Activated CD8-positive, alpha-beta memory T cell treated with anti-CD3 and anti-CD28 coated beads for 48 hours (primary cell): ENCODE results near the gene KCTD1.

ENCODE experiments used
- DNase-seq, 3 experiments: peaks; one replicate each; pipeline ENCODE4 v3.0.0-alpha.2; 2020; ENCODE audit warnings: low read depth in 2 of 3, low spot score in 2 of 3

Gene KCTD1

DNA sequence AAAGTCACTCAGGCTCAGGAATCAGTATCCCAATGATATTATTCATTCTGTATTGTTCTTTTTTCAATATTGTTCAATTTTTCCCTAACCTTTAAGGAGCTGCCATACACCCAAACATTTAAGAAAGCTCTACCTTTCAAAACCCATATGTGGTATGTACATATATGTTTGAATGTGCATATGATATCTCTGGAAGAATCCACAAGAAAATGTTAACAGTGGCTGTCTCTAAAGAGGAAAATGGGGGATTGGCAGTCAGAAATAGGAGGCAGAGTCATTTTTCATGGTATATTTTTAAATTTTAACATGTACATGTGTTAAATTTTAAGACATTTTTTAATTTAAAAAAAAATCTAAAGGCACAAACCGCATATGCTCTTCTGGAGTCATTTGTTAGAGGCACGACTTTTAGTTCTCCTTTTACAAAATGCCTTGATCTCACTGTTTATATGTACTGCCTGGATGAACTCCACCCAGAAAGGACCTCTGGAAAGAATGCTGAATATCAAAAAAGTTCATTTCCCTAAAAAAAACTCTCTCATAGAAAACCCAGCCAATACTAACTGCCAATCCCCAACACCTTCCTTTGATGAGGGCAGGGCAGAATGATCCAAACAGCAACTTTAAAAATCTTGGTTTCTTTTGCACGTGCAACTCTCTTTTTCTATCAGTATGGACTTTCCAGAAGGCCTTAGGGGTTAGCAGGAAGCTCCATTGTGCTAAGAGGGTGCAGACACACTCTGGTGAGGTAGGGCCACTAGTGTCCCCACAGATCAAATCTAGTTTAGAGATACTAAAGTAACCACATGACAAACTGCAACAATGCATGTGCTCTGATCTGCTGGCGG is 23.6 kb downstream of the KCTD1 start:
- no peak for DNase-seq

DNA sequence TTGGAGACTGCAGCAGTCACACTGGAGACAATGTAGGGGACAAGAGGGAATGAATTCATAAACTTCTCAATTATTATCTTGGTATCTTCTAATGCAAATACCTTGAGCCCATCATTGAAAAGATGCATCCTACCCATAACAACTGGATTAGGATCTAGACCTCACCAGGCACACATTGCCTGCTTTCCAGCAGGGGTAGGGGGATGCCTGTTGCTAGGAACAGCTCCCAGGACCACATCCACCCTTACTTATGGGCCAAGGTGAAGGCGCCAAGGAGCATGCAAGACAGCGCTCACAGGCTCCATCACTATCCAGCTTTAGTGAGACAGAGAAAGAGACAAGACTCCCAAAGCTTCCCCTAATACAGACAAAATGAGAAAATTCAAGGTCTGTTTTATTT is 24.4 kb downstream of the KCTD1 start:
- no peak for DNase-seq

DNA sequence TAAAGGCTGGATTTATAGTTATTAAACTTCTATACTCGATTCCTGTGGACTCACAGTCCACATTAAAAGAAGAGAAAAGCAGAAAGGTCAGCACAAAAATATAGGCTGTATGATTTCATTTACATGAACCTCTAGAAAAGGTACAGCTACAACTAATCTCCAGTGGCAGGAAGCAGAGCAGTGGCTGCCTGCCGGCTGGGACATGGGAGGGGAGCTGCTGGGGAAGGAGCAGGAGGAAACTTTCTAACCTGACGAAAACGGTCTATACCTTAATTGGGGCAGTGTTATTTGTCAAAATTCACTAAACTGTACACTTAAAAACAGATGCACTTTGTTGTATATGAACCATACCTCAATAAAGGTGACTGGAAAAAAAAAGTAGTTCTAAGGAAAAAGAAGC is 26.7 kb downstream of the KCTD1 start:
- DNase-seq: no peak

DNA sequence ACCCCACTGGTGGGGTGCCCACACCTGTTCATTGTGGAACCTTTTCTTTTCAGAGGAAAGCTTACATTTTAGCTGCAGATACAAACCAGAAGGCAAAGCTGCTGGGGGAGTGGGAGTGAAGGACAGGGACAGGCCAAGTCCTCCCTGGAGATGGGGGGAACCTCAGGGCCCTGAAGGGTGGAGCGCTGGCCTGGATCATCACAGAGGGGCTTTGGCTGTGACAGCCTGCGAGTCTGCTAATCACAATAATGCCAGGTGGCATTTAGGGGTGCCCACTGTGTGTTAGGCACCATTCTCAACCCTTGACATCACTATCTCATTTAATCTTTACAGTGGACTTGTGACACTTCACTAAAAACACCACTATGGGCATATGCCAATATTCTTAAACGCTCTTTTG is 27.4 kb downstream of the KCTD1 start:
- no peak for DNase-seq

DNA sequence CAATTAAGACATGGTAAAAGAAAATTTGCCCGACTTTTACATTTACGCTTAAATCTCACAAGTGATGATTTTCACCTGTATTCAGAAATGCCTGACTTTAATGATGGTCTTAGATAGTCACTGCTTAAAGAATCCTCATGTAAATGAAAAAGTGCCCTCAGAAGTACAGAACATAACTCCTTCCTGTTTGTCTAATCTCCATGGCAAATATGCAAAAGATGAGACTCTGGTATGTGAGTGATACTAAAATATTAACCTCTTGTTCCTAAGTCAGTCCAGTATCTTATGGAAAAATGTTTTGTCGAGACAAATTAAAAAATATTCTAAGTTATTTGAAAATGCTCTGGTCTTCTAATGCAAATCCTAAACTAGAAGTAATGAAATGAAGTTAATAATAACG is 29.2 kb downstream of the KCTD1 start:
- no peak for DNase-seq

DNA sequence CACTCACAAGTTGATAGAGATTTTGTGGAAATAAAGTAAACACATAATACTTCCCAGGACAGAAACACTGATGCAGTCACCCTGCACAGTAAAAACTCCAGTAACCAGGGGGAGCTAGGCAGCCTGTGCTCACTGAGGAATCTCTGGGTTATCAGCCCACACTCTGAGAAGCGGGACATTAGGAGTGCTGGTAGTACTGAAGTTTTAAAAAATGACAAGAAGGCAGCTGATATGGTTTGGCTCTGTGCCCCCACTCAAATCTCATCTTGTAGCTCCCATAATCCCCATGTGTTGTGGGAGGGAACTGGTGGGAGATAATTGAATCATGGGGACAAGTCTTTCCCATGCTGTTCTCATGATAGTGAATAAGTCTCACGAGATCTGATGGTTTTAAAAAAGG is 31.4 kb downstream of the KCTD1 start:
- no peak for DNase-seq

DNA sequence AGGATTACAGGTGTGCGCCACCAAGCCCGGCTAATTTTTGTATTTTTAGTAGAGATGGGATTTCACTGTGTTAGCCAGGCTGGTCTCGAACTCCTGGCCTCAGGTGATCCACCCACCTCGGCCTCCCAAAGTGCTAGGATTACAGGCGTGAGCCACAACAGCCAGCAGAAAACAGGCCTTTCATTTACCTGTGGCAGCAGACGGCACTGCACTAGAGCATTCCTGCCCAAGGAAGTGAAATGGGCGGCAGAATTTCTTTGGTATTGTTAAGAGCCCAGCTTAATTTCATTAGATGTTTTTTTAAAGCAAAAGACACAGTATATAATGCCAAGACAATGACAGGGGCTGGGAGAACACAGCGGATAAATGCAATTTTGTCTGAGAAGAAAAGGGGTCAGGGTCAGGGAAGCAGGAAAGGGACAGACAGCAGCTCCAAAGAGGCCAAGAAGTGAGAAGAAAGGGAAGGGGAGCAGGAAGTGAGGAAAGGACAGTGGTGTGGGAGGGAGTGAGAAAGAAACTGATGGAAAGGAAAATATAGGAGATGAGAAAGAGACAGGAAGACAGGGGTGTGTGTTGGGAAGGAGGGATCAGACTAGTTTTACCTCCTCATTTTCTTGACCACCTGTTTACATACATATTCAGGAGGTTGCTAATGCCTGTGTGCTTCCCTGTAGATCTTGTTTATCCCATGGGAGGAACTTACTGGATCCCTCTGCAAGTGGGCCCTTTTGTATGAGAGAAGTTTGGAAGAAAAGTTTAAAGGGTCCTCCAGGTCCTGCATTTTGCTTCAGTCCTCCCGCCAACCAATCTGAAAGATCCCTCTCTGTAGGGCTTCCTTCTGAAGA is 32.5 kb downstream of the KCTD1 start:
- no peak for DNase-seq

DNA sequence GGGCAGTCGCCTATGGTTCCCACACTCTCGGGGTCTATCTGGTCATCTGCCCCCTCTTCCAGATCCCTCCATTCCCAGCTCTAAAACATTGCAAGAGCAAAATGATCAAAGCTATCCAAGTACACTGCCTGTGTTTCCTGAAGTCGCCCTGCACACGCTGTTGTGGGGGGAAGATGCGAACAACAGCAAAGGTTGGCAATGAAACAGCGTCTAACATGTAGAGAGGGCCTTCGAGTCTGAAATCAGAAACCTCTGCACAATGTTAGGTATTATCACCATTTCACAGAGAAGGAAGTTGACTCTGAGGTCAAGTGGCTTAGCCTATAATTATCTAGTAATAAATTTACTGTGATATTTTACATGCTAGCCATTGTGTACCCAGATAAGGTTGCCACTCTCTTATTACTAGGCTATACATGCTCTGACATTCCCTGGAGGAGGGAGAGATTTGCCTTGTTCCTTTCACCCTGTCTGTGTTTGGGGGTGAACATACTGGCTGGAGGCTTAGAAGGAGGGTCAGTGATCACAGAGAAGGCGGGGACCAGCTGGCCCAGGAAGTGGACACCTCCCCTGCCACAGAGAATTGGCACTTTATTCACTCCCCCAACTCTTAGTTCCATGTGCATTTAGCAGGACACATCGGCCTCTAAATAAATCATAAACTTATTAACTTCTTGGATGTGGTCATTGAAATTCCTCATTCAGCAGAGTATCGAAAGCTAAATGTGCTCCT is 36.8 kb downstream of the KCTD1 start:
- no peak for DNase-seq

DNA sequence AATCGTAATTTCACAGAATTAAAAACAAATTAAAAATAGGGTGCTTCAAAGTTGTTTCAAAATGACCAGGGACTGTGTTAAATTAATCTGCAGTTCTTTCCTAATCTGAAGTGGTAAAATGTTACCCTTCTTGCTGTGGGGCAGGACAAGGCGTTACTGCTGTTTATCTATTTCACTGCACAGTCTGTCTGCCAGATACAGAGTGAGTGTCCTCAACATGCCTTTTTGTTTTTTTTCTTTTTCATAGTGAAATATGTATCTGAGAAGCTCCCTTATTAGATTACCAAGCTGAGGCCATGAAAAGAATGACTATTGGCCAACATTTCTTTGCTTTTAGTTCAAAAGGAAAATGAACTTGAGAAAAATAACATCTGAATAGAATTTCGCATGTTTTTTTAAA is 38.0 kb downstream of the KCTD1 start:
- no peak for DNase-seq

DNA sequence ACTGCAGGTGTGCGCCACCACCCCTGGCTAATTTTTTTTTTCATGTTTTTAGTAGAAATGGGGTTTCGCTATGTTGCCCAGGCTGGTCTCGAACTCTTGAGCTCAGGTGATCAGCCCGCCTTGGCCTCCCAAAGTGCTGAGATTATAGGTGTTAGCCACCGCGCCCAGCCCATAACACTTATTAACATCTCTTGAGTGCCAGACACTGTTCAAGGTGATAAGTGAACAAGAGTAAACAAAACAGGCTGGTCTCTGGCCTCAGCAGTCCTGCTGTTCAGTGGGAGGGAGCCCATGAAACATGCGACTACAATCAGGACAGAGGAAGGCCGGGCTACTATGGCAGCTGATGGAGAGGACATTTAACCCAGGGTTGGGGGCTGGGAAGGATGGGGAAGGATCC is 42.3 kb downstream of the KCTD1 start:
- no peak for DNase-seq

DNA sequence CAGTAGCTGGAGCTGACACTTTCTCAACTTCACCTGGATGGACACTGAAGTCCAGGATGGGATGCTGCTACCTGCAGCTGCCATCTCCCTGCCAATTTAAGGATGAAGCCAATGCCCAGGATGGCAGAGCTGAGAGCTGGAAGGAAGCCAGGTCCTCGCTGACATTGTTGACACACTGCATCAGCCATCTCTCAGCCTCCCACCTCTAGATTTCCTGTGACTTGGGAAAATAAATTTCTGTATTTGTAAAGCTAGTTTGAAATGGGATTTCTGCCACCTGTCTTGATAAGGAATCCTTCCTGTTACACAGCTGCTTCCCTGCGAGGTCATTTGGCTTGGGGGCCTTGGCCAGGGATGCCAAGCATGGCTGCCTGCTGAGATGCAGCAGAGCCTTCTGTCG is 43.5 kb downstream of the KCTD1 start:
- no peak for DNase-seq

DNA sequence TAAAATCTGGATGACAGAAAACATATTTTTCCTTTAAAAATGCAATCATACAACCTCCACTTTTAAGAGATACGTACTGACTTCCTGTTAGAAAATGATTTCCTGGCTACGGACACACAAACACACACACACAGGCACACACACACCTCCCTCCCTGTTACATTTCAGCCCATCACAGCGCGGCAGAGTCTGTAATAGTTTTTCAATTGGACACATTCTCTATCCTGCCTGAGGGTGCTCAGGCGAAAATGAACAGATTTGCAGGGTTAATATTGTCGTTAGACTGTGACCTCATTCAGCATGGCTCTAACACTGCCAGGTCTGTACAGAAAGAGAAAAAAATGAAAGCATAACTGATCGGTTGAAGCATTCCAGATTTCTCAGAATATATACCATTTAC is 45.0 kb downstream of the KCTD1 start:
- no peak for DNase-seq

DNA sequence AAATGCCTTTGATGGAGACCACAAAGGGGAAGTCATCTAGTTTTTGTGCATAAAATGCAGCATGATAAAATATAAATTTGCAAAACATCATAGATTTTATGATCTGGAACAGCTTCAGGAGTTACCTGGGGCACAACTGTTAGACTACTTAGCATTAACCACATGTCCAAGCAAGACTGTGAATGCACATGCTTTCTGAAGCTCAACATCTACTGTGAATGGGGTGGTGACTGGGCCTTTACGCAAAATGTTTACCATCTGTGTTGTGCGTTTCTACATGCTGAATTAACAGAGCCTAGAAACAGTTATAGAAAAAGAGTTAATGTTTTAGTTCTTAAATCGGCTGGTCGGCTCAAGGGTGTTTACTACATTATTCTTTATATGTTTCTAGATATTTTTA is 45.5 kb downstream of the KCTD1 start:
- DNase-seq: no peak

DNA sequence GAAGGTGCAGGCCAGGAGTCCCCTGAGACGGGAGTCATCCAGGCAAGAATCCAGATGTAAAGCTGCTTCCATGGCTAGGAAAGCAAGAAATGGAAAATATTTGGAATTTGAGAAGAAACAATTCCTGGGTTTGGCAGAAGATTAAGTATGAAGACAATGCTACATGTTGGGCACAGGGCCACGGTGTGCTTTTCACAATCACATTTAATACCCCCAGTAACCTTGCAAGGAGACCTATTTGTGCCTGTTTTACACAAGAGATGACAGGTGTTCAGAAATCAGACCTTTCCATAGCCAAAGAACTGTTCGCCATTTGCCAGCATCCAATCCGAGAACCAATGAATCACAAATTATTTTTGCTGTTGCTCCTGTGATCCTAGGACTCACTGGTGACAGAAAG is 50.5 kb downstream of the KCTD1 start:
- DNase-seq: no peak

DNA sequence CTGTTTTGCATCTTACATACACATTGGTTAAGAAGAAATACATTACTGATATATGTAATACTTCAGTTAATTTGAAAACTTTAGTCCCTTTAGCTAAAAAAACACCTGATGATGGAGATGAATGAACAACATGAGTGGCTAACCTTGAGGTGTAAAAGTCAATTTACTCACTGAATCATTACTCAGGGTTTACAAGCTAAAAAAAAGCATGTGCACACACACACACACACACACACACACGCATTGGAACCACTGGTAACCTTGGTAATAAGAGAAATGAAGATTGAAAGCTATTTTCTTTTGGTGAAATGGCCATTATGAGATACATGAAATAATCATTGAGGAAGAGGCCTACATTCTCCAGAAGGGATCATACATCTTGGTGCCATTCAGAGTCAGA is 51.8 kb downstream of the KCTD1 start:
- DNase-seq: no peak

DNA sequence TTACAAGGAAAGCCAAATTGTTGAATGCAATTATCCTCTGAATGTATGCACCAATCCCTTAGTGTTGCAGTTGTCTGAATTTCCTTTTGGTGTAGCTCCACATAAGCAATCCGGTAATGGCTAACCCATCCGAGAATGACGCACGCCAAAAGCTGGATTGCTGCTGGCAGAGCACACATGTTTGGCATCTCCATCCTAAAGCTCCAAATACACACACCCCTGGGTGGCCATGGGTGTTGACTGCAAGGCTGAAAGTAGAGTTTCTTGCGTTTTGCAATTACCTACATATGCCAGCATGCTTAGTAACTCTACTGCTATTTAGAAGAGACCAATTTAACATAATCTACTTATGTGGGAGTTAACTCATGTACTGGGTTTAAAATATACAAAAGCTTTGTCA is 53.1 kb downstream of the KCTD1 start:
- no peak for DNase-seq

DNA sequence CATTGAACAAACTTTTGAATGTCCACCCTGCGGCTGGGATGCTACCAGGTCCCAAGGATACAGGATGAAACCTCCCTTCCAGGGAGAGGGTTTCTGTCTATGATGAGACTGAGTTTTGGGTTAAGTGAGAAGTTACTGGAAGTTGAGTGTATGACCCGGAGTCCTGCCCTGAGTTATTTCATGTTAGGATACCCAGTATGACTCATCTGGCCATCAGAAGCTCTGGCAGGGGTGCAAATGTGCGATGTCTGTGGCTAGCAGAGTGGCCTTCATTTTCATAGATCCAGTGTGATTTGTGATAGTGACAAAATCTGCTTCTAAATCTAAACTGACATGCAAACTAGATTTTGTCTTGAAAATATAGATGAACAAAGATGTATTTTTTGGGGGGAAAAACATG is 55.3 kb downstream of the KCTD1 start:
- DNase-seq: no peak

DNA sequence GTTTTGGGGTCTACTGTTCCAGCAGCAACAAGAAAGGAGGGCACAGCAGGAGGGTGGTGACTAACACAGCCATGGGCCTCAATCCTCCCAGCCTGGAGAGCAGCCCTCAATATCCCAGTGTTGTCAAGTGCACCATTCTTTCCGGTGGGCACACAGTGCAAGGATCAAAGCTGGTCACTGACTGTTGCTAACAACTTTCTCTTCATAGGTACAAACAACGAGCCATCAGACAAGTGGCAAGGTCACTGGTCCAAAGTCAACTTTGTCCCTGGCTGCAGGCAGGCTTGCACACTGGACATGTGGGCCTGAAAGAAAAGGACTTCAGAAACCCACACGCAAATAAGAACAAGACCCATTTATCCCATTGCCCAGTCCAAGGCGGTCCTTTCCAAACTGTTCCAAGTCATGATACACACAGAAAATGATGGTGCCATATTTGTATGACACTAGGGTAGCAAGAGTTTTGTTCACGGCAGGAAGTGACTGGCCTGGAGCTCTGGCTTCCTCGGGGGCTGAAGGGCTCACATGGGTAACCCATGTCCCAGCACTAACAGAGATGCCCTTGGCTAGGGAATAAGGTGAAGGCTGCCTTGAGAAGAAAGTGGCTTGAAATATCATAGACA is 57.0 kb downstream of the KCTD1 start:
- DNase-seq: no peak

DNA sequence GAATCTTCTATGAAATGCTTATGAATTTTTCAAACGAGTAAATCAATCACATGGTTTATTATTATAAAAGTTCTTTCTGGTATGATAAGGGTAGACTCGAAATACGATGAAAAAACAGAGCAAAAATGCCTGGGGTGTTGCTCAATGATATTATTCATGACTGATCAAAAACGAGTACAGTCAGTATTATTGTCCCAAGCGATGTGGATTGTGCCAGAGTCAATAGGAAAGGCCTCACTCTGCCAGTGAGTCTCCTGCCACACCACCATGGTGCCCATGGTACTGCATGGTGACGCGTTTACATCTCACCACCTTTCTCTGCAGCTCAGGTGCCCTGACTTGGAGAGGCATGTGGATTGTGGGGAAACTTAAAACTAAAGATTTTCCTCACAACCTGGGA is 58.5 kb downstream of the KCTD1 start:
- DNase-seq: no peak

DNA sequence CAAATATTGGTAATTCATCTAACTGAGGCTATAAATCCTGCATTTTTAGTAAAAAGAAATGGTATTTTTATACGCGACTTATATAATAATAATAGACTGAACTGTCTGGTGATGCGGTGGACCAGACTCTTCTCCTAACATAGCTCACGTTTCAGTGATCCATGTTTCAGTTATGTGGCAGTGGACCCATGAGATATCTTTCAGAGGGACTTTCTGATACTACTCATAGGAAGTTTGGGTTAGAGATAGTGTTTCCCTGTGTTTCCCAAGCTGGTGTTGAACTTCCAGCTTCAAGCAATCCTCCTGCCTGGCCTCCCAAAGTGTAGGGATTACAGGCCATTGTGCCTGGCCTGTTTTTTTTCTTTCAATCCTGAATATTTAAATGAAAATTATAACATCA is 59.2 kb downstream of the KCTD1 start:
- DNase-seq: no peak

DNA sequence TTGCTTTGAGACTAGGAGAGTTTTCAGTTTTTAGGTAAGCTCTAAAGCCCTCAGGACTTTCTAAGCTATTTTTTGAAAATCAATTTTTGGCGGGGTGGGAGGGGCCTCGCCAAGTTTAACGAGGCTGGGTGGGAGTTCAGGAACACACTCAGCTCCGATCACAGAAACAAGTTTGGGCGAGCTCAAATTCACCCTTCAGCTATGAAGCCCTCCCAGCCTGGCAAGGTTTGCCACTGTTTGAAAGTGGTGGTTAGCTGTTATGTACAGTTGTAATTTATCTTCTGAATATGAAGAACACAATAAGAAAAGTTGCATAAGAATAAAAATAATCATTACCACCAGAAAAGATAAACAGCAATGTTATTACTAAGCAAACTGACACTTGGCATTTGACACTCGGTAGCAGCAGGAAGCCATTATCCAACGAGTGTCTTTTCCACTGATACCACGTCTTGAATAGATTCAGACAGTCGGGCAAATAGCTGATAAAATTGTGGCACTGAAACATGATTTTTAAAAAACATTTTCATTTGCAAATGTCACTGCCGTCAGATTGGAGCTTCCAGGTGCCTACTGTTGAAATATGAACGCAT is 59.8 kb downstream of the KCTD1 start:
- DNase-seq: no peak
